ENCODE data around the gene FHL1.

- TF ChIP-seq EP300 (IDR thresholded peaks at IDR 0.05) (no peak), CTCF (IDR thresholded peaks at IDR 0.05) (no peak), POLR2A (IDR thresholded peaks at IDR 0.05) (no peak), POLR2AphosphoS5 (IDR thresholded peaks at IDR 0.05) (no peak)
Observed at GRCh38 chrX:136157187-136157586, 9.9 kb downstream of the FHL1 start.

Measured in upper lobe of left lung (tissue), 4 donors.